SK-N-DZ (cell line): Measurements from ENCODE around the gene LRRC27. TPM values are rescaled to one million over a fixed set of nuclear protein-coding genes. Genes with fewer than 3 reads are reported as not detected.
A peak's percentile ranks its signal among the peaks of the same experiment; 100 is the strongest.
"Not testable (repeated sequence)": the region's sequence is repeated elsewhere in the genome, so short reads cannot be mapped to it uniquely, and the experiment has no call there.

ENCODE experiments used
- DNase-seq: peaks from one replicate; pipeline ENCODE4 v3.0.0-alpha.2; 2015; ENCODE audit warnings: low spot score
- polyA plus RNA-seq, 2 experiments: library from polyadenylated mRNA; depleted of rRNA; stranded (reverse); fragments of >200 nt; gene quantifications; 2 replicates each; pipeline ENCODE4 v1.2.3, GENCODE V29; 2014

LRRC27 gene
- polyA plus RNA-seq (2014; cell fraction: cytosol; rRNA removed): 6.8 and 7.5 TPM in 2 replicates
- 13.1 and 14.4 TPM in 2 replicates for polyA plus RNA-seq (2014; cell fraction: nucleus; rRNA removed)

DNA sequence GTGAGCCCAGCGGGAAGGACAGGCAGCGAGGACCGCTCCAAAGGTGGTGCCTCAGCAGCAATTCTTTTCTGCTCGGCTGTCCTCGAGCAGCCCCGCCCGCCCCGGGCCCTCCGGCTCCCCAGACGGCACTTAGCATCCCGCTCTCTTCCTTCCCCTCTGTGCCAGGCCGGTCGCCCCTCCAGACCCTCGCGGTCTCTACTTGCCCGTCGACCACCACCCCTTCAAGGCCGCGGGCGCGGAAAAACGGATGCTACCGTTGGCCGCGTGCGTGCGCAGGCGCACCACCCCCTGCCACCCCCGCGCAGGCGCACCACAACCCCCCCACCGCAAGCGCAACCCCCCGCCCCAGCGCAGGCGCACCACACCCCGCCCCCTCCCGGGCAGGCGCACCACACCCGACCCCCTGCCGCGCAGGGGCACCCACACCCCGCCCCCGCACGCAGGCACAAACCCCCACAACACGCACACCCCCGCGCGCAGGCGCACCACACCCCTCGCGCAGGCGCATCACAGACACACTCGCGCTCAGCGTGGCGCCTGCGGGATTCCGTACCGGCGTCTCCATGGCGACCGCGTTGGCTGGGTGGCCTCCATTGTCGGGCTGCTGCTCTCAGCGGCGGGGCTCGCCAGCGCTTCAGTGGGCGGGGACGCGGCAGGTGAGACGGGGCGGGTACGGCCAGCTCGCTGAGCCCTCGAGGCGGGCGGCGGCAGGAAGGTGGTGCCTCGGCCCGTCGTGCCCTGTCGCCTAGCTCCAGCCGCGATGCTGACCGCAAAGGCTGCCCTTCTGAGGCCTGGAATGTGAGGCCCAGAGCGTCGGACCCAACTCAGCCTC, at the start of gene LRRC27:
Gene LRRC27 (plus strand): TSS at position 593 of the 832 bp plus-strand sequence. CDS start 1,332 bp downstream, outside the sequence.
- peak; percentile 96 for DNase-seq

DNA sequence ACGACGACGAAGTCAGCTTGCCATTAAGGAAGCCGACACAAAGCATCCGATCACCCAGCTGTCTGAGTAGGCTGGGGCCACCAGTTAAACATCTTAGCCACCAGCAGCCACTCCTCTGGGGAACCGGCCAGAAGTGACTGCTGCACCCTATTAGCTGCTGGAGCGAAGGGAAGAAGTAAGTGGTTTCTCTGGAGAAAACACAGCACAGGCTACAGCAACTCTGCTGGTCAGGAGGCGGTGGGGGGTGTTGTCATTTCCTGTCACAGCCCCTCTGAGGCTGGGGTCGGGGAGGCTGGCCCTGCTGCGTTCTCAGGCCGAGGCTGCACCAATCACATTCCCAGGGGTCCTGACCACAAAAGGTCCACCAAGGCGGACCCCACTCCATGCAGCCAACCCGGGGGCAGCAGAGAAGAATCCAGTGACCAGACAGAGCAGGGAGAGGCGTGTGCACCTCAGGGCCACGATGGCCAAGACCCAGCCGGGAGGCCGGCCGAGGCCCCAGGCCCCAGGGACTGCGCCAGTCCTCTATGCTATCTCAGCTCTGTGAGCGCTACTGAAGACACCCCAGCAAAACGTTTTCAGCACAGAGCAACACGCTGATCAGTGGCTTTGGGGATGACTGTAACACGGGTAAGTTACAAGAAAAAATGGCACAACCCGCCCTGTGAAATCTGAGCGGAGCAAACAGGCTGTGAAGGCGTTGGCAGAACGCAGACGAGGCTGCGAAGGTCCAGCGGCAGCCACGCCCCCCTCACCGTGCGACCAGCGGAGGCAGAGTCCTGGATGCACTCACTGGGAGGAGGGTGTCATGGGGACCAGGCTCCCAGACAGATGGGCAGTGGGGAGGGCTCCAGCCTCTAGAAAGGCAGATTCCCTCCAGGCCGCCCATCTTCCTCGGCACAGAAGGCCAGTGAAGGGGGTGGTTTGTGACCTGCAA, 49.1 kb upstream of the LRRC27 start:
- DNase-seq: peak; percentile 66

DNA sequence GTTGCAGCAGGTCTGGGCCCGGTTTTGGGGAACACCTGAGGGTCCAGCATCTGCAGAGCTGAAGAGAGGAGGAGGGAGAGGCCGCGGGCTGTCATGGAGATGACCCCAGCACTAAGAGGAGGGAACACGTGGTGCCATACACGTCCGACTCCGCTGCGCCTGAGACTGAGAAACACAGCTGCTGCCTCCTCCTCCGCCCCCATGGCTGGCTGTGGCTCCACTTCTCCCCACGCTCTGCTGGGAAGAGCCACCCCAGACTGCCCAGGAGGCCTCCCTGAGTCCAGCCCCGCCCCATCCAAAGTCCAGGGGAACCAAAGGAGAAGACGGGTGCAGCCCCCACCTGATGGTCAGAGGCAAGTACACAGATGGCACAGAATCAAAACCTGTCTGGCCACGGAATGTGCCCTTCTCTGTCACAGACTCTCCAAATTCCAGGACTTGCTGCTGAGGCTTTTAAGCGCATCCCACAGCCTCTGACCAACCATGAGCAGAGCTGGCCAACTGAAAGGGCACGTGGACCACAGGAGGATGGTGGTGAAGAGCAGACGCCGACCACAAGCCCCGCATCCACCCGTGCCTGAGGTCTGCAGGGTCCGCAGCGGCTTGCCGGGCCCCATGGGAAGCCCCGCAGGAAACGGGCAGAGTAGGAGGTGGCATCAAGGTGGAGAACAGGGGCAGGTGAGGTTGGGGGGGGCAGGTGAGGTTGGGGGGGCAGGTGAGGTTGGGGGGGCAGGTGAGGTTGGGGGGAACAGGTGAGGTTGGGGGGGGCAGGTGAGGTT, 48.2 kb upstream of the LRRC27 start:
- DNase-seq: peak; percentile 48

DNA sequence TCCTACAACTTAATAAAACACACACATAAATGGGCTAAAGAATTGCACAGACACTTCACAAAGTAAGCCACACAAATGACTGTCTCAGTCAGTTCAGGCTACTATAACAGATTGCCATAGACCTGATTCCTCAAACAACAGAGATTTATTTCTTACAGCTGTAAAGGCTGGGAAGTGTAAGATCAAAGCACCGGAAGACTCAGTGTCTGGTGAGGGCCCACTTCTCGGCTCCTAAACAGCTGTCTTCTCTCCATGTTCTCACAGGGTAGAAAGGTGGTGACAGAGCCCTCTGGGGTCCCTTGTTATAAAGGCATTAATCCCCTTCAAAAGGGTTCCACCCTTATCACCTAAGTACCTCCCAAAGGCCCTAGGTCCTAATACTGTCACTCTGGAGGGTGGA, 42.6 kb upstream of the LRRC27 start:
- DNase-seq: no peak

DNA sequence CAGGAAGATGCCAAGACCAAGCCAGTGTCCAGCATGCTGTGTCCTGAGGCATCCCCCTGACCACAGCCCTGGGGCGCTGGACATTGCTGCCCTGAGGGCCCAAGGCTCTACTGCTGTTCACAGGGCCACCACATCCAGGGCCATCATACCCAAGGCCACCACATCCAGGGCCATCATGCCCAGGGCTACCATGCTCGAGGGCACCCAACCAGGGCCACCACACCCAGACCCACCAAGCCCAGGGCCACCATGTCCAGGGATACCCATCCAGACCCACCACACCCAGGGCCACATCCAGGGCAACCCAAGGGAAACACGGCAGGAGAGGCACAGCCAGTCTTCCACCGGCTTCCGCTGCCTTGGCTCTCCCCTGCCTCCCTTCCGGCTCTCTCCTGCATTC, 41.4 kb upstream of the LRRC27 start:
- no peak for DNase-seq

DNA sequence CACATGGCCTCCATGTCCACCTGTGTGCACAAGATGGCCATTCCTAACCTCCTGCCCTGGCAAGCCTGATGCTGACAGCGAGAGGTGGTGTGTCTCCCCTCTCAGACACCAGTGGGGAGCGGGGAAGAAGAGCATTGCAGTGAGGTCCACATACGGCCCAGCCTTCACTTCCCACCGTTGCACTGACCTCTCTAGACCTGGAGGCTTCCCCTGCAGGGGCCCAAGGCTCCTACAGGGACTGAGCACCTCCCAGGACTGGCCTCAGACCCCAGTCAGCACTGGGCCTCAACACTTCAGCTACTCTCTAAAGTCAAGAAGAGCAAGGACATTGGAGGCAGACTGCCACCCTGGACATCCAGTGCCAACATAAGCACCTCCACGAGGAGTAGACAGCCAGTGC, 40.2 kb upstream of the LRRC27 start:
- no peak for DNase-seq

DNA sequence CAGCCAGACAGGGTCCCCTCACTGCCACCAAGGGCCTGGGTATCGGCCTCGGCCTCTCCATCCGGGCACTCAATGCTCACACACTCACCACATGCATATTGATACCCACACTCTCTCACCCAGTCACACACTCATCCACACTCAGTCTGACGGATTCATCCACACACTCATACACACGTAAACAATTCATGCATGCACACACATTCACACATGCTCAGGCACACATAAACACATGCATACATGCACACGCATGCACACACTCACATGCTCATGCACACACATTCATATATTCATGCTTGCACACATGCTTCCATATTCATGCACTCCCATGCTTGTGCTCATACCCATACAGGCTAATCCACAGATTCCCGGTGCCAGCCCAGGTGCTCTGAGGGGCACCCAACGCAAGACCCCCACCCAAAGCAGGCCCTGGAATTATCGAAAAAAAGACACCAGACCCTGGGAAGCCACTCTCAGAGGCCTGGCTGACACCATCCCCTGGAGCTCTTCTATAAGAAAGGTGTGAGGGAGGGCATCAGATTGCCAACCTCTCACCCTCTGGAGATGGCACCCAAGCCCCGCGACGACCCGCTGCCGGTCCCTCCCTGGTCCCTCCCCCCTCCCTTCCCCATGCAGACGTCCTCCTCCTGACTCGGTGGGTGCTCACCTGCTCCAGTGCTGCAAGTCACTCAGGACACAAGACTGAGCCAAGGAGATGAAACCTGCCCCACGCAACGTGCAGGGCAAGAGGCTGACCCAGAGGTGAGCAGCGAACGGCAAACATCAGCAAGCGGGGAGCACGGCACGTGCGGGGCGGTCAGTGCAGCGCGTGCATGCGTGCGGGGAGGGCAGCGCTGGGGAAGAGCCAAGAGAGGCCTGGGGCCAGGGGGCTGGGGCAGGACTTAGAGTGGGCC, 39.4 kb upstream of the LRRC27 start:
- DNase-seq: no peak

DNA sequence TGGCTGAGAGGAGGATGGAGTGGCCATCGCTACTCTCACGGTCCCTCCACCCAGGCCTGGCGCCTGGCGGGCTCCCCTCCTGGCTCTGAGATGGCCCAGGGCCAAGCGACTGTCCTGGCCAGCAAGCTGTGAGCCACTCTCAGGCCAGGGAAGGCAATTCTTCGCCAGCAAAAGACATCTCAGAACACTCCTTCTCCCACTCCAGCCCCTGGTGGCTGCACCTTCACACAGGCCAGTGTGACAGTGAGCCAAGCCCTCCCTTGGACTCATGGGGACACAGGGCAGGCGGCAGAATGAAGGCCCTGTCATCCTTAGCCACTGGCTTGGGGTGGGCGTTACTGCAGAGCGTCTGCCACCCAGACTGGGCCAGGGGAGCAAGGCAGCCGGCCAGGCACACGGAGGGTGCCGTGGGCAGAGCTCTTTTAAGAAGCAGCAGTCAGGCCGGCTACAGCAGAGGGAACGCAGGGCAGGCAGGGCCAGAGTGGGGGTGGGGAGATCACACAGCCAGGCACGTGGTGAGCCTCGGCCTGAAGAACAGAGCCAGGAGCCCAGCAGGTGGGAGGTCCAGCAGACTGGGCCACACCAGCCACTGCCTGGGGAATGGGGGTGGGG, 38.7 kb upstream of the LRRC27 start:
- DNase-seq: peak; percentile 65

DNA sequence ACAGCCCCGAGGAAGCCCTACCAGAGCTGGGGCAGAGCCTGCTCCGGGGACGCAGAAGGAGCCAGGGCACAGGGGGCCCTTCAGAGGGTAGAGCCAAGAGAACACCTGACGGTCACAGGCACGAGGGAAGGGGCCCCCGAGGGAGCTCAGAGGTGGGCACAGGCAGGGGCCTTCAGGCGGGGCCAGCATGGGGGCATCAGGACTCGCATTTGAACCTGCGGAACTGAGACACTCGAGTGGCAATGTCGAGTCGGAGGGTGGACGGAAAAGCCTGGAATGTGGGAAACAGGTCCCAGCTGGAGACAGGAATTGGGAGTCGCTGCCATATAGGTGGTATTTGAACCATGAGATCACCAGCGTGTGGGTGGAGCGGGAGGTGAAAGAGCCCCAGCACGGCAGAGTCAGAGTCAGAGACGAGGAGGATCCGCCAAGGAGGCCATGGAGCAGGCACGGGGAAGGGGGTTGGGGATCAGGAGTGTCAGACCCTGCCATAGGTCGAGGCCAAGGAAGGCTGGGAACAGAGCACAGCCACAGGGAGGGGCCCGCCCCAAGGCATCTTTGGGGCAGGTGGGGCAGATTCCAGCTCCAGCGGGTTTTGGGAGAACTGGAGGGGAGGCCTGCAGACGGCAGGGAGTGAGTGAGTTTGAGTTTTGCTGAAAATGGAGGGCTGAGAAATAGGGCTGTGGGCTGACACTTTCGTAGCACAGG, 38.0 kb upstream of the LRRC27 start:
- no peak for DNase-seq

DNA sequence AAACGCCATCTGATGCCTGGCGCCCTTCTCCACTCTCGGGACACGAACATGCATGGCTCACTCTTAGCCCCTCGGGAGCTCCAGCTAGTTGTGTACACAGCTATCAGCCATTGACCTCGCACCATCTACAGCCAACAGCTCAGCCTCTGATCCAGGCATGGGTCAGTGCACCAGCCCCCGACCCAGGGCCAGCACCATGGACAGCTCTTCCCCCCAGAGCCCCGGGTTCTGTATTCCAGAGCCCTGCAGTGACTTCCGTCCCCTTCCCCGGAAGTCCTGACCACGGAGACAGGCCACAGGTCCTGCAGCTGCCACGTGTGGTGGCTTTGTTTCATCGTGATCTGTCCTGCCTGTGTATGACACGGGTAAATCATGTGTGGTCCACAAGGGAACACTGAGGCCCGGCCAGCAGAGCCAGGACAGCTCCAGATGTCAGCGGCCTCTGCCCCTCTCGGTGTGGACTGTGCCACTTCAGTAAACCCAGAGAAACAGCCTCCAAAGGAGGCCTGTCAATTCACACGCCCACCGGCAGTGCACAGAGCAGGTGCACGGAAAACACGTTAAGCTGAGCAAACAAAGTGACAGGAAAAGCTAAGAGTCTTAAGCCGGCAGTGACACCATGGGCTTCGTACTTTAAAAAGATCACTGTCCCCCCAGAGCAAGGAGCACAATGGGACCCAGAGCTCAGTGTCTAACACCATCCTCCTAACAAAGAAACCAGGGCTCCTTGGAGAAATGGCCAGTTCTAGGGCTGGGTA, 37.3 kb upstream of the LRRC27 start:
- DNase-seq: no peak

DNA sequence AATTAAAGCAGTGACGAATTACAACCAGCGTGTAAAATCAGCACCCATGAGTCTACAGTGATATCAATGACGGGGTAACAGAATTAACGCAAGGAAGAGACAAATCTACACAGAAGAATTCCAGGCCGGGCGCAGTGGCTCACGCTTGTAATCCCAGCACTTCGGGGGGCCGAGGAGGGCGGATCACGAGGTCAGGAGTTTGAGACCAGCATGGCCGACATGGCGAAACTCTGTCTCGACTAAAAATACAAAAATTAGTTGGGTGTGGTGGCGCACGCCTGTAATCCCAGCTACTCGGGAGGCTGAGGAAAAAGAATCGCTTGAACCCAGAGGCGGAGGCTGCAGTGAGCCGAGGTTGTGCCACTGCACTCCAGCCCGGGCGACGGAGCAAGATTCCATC, 36.5 kb upstream of the LRRC27 start:
- DNase-seq: not testable (repeated sequence)

DNA sequence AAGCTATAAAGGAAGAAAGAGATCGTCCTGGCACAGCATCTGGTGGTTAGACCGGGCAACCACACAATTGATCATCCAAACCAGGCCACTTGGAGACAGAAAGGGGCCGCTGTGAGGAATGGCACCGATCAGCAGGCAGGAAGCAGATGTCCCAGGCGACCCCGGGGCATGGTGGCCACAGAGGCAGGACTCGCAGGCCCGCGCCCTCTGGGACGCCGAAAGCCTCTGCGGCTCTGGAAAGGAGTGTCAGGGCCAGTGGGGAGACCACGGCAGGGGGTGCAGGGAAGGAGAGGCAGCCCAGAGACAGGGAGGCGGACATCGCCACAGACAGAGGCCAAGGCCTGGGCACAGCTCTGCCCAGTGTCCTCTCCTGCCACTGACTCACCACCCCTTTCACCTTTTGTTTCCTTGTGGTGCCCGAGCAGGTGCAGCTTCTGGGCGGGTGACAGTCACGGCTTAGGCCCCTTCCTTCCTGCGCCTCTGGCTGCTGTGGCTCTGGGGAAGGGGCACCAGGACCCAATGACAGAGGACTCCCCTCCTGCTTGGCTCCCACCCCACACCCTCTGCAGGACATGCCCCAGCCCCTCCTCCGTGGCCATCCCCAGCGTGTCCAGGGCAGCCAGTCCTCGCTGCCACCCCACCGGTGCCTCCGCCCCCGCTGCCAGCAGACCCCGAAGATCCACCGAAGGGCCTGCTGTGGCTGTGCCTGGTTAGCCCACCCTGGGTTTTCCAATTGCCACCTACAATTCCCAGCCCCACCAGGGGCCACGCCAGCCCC, 35.1 kb upstream of the LRRC27 start:
- DNase-seq: no peak

DNA sequence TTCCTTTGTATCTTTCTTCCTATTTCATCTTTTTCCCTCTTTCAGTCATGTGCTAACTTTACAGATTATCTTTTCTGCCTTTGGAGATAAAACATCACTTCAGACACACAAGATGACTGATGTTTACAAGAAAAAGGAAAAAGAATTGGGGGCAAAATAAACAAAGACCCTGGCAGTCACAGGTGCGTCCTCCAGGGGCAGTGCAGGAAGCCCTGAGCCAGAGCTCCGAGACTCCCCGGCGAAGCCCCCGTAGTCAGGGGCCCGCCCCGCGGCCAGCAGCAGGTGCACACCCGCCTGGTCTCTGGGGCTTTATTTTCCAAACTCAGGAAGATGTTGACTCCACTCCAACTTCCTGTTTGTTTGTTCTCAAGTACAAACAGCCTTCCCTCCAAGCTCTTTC, 34.5 kb upstream of the LRRC27 start:
- DNase-seq: peak; percentile 46

DNA sequence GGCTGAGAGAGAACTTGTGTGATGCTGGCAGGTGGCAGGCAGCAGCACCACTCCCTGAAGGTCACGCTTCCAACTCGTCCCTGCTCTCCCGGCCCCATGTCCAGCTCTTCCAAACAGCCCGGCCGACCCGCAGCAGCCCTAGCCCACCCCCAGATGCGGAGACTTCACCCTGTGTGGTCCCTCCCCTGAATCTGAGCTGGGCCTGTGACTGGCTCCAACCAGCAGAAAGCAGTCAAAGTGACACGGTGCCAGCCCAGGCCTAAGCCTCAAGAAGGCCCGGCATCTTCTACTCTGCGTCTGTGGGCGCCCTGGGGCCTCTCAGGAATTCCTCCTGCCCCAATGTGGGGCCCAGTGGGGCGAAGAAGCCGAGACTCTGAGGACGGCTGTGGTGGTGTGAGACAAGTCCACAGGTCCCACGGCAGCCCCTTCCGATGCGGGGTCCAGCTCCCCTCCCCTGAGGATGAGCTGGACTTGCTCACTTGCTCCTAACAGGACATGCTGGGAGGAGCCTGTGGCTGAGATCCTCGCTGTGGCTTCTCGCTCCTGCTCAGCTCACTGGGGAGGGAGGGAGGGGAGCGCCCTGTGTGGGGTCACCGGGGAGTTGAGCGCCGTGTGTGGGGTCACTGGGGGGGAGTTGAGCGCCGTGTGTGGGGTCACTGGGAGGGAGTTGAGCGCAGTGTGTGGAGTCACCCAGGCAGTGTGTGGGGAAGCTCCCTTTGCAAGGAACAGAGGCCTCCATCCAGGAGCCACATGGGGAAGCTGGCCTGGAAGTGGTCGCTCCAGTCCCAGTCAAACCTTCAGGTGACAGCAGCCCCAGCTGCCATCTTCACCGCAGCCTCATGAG, 33.7 kb upstream of the LRRC27 start:
- peak; percentile 43 for DNase-seq

DNA sequence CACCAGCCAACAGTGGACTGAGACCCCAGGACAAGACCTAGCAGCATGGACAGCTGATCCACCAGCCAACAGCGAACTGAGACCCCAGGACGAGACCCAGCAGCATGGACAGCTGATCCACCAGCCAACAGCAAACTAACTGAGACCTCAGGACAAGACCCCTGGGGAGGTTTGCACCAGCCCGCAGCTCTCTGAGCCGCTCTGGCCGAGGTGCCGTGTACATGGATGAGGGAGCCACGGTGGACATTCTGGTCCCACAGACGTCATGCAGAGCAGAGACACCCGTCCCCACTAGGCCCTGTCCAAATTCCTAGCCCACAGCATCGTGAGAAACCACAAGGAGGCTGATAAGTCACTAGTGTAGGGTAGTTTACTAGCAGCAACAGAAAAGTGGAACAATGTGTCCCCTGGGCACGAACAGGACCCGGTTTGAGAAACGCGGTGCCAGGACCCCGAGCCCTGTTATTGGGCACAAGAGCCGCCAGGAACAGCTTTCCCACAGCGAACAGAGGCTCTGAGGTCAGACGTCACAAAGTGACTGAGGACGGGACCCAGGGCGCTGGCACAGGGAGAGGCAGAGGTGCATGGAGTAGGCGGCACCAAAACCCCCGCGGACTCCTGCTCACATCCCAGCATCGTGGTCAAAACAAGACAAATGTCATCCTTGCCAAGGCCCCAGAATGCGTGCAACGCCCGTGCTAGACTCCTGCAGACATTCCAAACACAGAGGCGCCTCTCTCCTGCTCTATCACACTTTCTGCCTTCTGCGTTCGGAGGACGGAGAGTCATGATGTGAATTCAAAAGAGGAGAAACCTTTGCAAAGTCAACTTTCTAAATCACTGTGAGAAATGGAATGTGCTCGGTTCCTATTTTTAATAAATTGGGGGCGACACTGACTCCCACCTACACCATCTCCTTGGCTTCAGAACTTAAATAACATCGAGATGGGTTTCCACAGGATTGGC, 32.3 kb upstream of the LRRC27 start:
- DNase-seq: no peak

DNA sequence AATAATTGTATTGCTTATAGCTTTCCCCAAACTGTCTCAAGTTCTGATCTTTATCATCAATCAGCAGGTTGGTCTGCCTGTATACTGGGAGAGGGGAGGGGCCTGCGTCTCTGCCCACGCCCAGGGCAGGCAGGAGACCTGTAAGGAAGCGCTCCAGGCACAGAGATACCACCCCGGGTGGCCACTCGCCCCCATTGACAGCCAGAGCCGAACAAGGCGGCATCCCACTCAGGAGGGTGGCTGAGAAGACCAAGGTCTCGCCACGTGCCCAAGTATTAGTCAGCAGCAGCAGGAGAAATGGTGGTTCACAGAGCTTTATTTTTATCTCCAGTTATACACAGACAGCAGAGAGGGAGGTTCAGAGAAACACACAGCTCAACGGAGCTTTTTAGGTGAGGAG, 31.4 kb upstream of the LRRC27 start:
- DNase-seq: no peak
